Endodermal cell (in vitro differentiated cells): ENCODE measurements around the gene KRTAP5-3. TPM values are rescaled to one million over a fixed set of nuclear protein-coding genes. Genes with fewer than 3 reads are reported as not detected.

Source experiments
- DNase-seq: peaks from one replicate; pipeline ENCODE4 v3.0.0-alpha.2; 2017
- H3K27ac ChIP-seq: 2 replicates; pipeline ENCODE4 v1.5.1; 2013; ENCODE audit warnings: mild to moderate bottlenecking, low read depth, low read length, moderate library complexity
- H3K27me3 ChIP-seq: 2 replicates; pipeline ENCODE4 v1.6.1; 2013; ENCODE audit warnings: mild to moderate bottlenecking, low read length, moderate library complexity; ENCODE audit not compliant: insufficient read depth, control insufficient read depth, poor library complexity, severe bottlenecking
- H3K36me3 ChIP-seq: 2 replicates; pipeline ENCODE4 v1.7.0; 2013; ENCODE audit warnings: mild to moderate bottlenecking, low read length, moderate library complexity; ENCODE audit not compliant: control insufficient read depth, insufficient read depth
- H3K4me1 ChIP-seq: one replicate; pipeline ENCODE4 v1.7.0; 2013; ENCODE audit warnings: low read length; ENCODE audit not compliant: control insufficient read depth, insufficient read depth
- H3K4me3 ChIP-seq: 2 replicates; pipeline ENCODE4 v1.5.1; 2013; ENCODE audit warnings: mild to moderate bottlenecking, low read length, moderate library complexity
- H3K9ac ChIP-seq: 2 replicates; pipeline ENCODE4 v1.6.1; 2013; ENCODE audit warnings: mild to moderate bottlenecking, low read length, moderate library complexity; ENCODE audit not compliant: poor library complexity, severe bottlenecking; ENCODE audit errors: extremely low read depth
- H3K9me3 ChIP-seq: 2 replicates; pipeline ENCODE4 v1.6.1; 2013; ENCODE audit warnings: mild to moderate bottlenecking, low read length, moderate library complexity; ENCODE audit not compliant: control insufficient read depth
- H3K27ac Mint-ChIP-seq: 2 replicates; pipeline ENCODE4 v1.8.0; 2020; ENCODE audit warnings: mixed read lengths
- H3K27me3 Mint-ChIP-seq: 2 replicates; pipeline ENCODE4 v1.8.0; 2021; ENCODE audit warnings: mild to moderate bottlenecking, mixed read lengths; ENCODE audit not compliant: insufficient read depth
- H3K36me3 Mint-ChIP-seq: 2 replicates; pipeline ENCODE4 v1.8.0; 2020; ENCODE audit warnings: low read depth, mixed read lengths
- H3K4me1 Mint-ChIP-seq: 2 replicates; pipeline ENCODE4 v1.8.0; 2020; ENCODE audit warnings: mixed read lengths
- H3K4me3 Mint-ChIP-seq: 2 replicates; pipeline ENCODE4 v1.8.0; 2020; ENCODE audit warnings: mild to moderate bottlenecking, moderate library complexity, mixed read lengths
- H3K9me3 Mint-ChIP-seq: 2 replicates; pipeline ENCODE4 v1.8.0; 2020; ENCODE audit warnings: mild to moderate bottlenecking, mixed read lengths
- CTCF ChIP-seq: fragments of 200-600 bp; sonication (generic); conservative IDR thresholded peaks from 2 replicates; pipeline ENCODE4 v1.5.0; 2021; ENCODE audit warnings: antibody characterized with exemption, mild to moderate bottlenecking
- WGBS, 2 experiments: methylation state at CpG; one replicate each; pipeline versions ENCODE4 v1.1.5 to v1.1.7; 2013; ENCODE audit warnings: missing lambda C conversion rate in 2 of 2, mixed read lengths in 1 of 2; ENCODE audit not compliant: insufficient coverage in 1 of 2, insufficient read length in 1 of 2; 5-methylcytosine and 5-hydroxymethylcytosine counted together
- total RNA-seq, 2 donors: library from RNA; stranded (reverse); fragmentation: NEBNext Ultra II Directional in 1 of 2; extraction: Animal tissue kit (Norgen Biotek cat#: 25700) in 1 of 2; gene quantifications; 2 replicates in 1 of 2; 3 replicates in 1 of 2; pipeline ENCODE4 v1.2.1, GENCODE V29; 2021

KRTAP5-3 gene
- total RNA-seq, 2 donors from 2014 or later: not detected

GRCh38 chr11:1629326-1630185 lies 21.3 kb upstream of the KRTAP5-3 start, which contains the start of gene KRTAP5-5:
Gene KRTAP5-5 (plus strand): TSS chr11:1629775. CDS start chr11:1629841, 66 bp downstream.
- Mint-ChIP-seq H3K27me3 (peaks cover 46% of the 10 kb centered on the region), H3K9me3 (no peaks in the 10 kb centered on the region), H3K27ac (no peak within 1 kb of the TSS), H3K36me3 (no peaks in the 10 kb centered on the region), H3K4me3 (no peak within 1 kb of the TSS), H3K4me1 (peaks cover 5% of the 10 kb centered on the region)
- peaks cover 25% of the 10 kb centered on the region for H3K27me3 ChIP-seq
- no peaks in the 10 kb centered on the region for H3K4me1 ChIP-seq
- no peak within 1 kb of the TSS for H3K27ac ChIP-seq
- no peaks in the 10 kb centered on the region for H3K9me3 ChIP-seq
- no peak within 1 kb of the TSS for H3K4me3 ChIP-seq
- WGBS, 2 experiments: 90 to 92% methylated on average over 13 to 25 of the region's 26 CpGs
- no peak for DNase-seq
- TF ChIP-seq CTCF: no peak
- no peak within 1 kb of the TSS for H3K9ac ChIP-seq
- no peaks in the 10 kb centered on the region for H3K36me3 ChIP-seq

GRCh38 chr11:1628506-1629325 lies 20.5 kb upstream of the KRTAP5-3 start:
- Mint-ChIP-seq H3K4me3 (no peak overlapping the region), H3K36me3 (no peaks in the 10 kb centered on the region), H3K27me3 (peaks cover 46% of the 10 kb centered on the region), H3K9me3 (no peaks in the 10 kb centered on the region), H3K4me1 (peaks cover 9% of the 10 kb centered on the region), H3K27ac (no peak overlapping the region)
- Histone ChIP-seq H3K4me3 (no peak overlapping the region), H3K4me1 (no peaks in the 10 kb centered on the region), H3K9ac (no peak overlapping the region), H3K9me3 (no peaks in the 10 kb centered on the region), H3K36me3 (no peaks in the 10 kb centered on the region), H3K27ac (no peak overlapping the region), H3K27me3 (peaks cover 25% of the 10 kb centered on the region)
- peak; percentile 92 for DNase-seq
- peak; percentile 98 for TF ChIP-seq CTCF
- WGBS, 2 experiments: 41 to 43% methylated on average over 30 to 35 of the region's 35 CpGs

GRCh38 chr11:1625541-1625940 lies 17.3 kb upstream of the KRTAP5-3 start:
- H3K36me3 ChIP-seq: no peaks in the 10 kb centered on the region

More at GRCh38 chr11:1625541-1625940, 17.3 kb upstream of the KRTAP5-3 start:
- no peaks in the 10 kb centered on the region for H3K9me3 ChIP-seq
- H3K27me3 ChIP-seq: peaks cover 9% of the 10 kb centered on the region
- no peak overlapping the region for H3K9ac ChIP-seq
- TF ChIP-seq CTCF: no peak
- H3K27ac ChIP-seq: no peak overlapping the region
- 93 to 94% methylated on average over 10 to 13 of the region's 13 CpGs for WGBS, 2 experiments
- H3K36me3 Mint-ChIP-seq: no peaks in the 10 kb centered on the region
- no peak overlapping the region for H3K4me3 Mint-ChIP-seq
- peaks cover 1% of the 10 kb centered on the region for H3K9me3 Mint-ChIP-seq
- H3K4me1 Mint-ChIP-seq: peaks cover 12% of the 10 kb centered on the region
- no peak overlapping the region for H3K4me3 ChIP-seq
- no peak overlapping the region for H3K27ac Mint-ChIP-seq
- peaks cover 39% of the 10 kb centered on the region for H3K27me3 Mint-ChIP-seq
- no peak for DNase-seq
- H3K4me1 ChIP-seq: no peaks in the 10 kb centered on the region
